Measurements from ENCODE around the gene EED.
"Not testable (repeated sequence)": the region's sequence is repeated elsewhere in the genome, so short reads cannot be mapped to it uniquely, and the experiment has no call there.

Gene EED

DNA sequence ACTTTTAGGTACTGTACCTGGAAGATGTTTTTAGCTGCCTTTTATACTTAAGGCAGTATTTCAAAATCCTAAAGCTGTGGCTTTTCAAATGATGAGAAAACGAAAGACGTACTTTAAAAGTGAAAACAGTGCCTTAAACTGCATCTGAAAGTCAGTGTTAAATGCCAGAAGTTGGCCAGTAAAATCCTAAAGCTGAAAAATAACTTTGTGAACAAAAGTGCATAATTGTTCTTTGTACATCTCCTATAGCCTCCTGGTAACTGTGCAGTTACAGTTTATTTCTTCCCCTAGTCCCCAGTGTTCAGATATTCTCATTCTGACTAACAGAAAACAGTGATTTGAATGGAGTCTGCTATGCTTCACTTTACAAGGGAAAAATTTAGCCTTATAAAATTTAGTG lies 6.8 kb downstream of the EED start:
- DNase-seq = no peak

DNA sequence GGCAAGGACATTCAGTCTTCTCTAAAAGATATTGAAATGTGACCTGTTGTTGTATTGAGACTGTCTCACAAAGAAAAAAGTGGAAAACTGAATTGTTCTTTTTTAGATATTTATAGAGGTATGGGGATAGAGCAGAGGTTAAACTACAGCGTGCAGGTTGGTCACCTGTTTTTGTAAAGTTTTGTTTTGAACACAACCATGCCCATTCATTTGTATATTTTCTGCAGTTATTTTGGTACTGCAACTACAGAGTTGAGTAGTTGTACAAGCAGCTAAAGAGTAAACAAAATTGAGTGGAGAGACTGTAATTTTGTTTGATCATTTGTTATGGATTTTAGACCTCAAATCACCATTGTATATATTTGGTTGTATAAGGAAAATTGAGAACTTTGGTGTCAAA lies 11.3 kb downstream of the EED start:
- DNase-seq = no peak

GRCh38 chr11:86256608-86257007 lies 12.1 kb downstream of the EED start:
- no peak for DNase-seq

GRCh38 chr11:86257446-86257845 lies 12.9 kb downstream of the EED start:
- no peak for DNase-seq

DNA sequence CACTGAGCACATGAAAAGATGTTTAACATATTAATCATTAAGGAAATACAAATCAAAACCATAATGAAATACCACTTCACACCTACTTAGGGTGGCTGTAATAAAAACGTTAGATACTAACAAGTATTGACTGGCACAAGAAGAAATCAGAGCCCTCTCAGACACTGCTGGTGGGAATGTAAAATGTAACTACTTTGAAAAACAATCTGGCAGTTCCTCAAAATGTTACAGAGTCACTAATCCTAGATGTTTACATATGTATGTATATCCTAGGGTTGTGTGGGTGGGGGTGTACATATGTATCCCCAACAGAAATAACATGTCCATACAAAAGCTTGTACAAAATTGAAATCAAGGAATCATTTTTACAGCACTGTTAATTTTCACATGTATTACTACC lies 15.2 kb downstream of the EED start:
- no peak for DNase-seq

- no peak for DNase-seq
Measured at GRCh38 chr11:86261328-86261727, 16.8 kb downstream of the EED start.

- no peak for DNase-seq
Measured at GRCh38 chr11:86262387-86262786, 17.8 kb downstream of the EED start.

- no peak for DNase-seq
Measured at GRCh38 chr11:86264649-86265048, 20.1 kb downstream of the EED start.

DNA sequence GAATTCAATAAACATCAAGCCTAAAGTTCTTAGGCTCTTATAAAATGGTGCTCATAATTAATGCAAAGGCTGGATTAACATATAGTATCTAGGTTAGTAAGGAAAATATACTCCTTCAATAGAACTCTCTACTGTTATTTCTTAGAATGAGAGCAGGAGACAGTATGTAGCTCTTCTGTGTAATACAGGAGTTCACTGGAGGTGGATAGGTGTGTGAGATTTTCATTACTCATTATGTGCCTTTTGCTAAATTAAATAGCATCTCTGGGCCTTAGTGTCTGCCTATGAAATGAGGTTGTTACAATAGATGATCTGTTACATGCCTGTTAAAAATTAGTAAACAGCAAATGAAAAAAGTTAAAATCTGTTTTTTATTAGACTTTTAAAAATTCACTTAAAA lies 20.6 kb downstream of the EED start:
- no peak for DNase-seq

- no peak for DNase-seq
Measured at GRCh38 chr11:86269645-86270044, 25.1 kb downstream of the EED start.

- no peak for DNase-seq
Measured at GRCh38 chr11:86274503-86274902, 29.9 kb downstream of the EED start.

DNA sequence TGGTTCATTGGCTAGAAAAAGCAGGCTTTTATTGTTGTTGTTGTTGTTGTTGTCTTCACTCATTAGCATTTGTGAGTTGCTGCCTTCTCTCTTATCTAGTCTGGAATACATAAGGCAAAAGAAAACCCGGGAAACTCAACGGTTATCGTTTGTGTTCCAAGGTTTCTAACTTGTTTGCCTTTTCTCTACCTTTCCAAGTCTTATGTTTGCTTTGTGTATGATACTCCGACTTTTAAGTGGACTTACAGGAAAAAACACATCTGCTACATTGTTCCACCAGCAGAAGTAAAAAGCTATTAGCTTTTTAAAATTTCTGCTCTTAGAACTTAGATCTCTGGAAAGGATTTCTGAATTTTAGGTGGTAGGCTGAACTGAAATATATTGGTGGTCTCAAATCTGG lies 30.4 kb downstream of the EED start:
- DNase-seq = no peak

GRCh38 chr11:86275493-86276370 lies 31.2 kb downstream of the EED start:
- DNase-seq = no peak

- no peak for DNase-seq
Measured at GRCh38 chr11:86277741-86278140, 33.2 kb downstream of the EED start.

GRCh38 chr11:86278226-86278625 lies 33.7 kb downstream of the EED start:
- DNase-seq = no peak

- no peak for DNase-seq
Measured at GRCh38 chr11:86279747-86280146, 35.2 kb downstream of the EED start.

DNA sequence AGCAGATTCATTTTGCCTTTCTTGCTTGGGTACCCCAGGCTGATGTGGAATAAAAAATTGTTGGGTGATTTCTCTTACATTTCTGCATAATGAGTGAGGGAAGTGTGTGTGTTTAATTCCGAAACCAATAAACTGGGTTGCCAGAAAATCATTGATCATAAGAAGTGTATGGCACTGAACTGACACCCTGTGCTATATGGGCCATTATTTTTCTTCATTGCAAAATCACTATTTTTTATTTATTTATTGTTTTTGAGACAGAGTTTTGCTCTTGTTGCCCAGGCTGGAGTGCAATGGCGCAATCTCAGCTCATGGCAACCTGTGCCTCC lies 42.9 kb downstream of the EED start:
- no peak for DNase-seq

DNA sequence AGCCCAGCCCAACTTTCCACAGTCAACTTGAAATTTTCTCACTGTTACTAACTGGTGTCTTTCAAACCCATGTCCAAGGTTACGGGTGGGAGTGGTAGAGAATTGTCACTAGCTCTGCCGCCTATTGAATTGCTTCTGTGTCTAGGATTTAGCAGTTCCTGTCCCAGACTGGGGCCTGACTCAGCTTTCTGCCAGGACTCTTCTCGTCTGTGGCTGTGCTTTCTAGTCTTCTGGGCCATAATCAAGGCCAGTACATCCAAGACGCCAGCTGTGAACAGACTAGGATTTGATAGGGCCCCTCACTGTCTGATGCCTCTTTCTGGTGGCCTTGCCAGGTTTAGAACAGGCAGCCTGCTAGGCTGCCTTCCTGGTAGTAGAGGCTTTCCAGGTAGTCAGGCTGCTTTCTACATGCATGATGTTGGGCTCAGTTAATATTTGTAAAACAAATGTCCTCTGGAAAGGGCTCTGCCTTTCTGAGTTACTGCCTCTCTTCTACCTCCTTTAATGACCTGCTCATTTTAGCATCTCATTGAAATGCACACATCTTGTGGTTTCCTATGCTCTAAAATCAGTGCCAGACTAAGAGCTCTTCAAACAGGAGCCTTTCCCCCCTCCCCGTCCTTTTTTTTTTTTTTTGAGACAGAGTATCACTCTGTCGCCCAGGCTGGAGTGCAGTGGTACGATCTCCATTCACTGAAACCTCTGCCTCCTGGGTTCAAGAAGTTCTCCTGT lies 44.4 kb downstream of the EED start:
- no peak for DNase-seq

GRCh38 chr11:86289508-86290280 lies 45.1 kb downstream of the EED start:
- DNase-seq = not testable (repeated sequence)

DNA sequence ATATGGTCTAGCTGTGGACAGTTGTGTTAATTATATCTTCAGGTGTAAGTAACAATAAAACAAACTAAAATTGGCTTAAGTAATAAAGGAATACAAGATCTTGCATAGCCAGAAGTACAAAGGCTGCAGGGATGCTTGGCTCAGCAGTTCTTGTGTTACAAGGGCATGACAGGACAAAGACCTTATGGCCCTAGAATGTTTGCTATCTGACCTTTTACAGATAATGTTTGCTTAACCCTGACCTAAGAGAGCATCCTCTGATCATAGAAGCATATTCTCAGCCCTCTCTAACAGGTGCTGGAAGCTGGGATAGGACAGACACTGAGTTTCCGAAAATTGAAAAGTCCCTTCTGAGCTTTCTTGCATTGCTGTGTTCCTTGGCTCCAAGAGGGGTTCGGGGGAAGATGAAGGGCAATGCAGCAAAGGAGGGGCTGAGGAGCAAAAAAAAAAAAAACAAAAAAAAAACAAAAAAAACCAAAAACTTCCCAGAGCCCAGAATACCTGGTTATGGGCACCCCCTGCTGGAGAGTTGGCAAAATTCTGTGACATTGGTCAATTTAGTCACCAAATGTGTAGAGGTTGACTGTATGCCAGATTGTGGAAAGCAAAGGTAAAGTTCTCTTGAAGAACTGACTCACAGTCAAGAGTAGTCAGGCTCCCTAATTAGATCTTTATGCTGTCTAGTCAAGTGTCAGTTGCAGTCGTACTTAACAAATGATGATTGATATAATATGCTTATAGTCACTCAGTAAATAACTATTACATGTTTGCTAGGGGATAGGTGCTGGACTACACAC lies 47.1 kb downstream of the EED start:
- DNase-seq = peak; percentile 63

- DNase-seq = no peak
Measured at GRCh38 chr11:86292912-86293616, 48.5 kb downstream of the EED start.

DNA sequence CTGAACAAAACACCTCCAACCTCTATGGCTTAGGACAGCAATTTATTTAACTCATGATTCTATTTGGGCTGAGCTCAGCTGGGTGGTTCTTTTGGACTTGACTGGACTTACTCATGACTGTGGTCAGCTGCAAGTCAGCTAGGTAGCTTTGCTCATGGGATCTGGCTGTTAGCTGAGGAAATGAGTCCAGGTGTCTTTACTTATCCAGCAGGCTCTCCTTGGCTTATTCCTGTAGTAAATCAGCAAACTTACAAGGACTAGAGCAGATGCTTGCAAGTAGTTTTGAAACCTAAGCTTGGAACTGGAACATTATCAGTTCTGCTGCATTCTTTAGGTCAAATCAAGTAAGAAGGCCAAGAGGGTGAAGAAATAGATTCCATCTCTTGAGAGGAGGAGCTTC lies 49.5 kb downstream of the EED start:
- no peak for DNase-seq
